Hematopoietic multipotent progenitor cell treated with erythropoietin and hydrocortisone succinate and interleukin-3 and kit ligand, for 17 days (in vitro differentiated cells): Measurements from ENCODE around the gene LSM11.
"Not testable (repeated sequence)": the region's sequence is repeated elsewhere in the genome, so short reads cannot be mapped to it uniquely, and the experiment has no call there.

Experiments used
- DNase-seq: peaks from one replicate; pipeline ENCODE4 v3.0.0-alpha.2; 2015; ENCODE audit warnings: low spot score

The LSM11 gene

GRCh38 chr5:157743163-157744050 lies at the start of gene LSM11:
LSM11 (plus strand) TSS chr5:157743712; CDS start chr5:157743751, 39 bp downstream.
- DNase-seq: peak; percentile 92

- DNase-seq: not testable (repeated sequence)
These were observed 49.7 kb upstream of the LSM11 start for GRCh38 chr5:157693816-157694215.

- not testable (repeated sequence) for DNase-seq
These were observed 47.4 kb upstream of the LSM11 start for GRCh38 chr5:157696154-157696553.

- DNase-seq: not testable (repeated sequence)
These were observed 44.8 kb upstream of the LSM11 start for GRCh38 chr5:157698674-157699073.

- DNase-seq: no peak
These were observed 39.8 kb upstream of the LSM11 start for GRCh38 chr5:157703736-157704135.

GRCh38 chr5:157708866-157709265 lies 34.6 kb upstream of the LSM11 start:
- DNase-seq: no peak

GRCh38 chr5:157709346-157709745 lies 34.2 kb upstream of the LSM11 start:
- DNase-seq: no peak

- DNase-seq: no peak
These were observed 33.1 kb upstream of the LSM11 start for GRCh38 chr5:157710431-157710830.

GRCh38 chr5:157710882-157711281 lies 32.6 kb upstream of the LSM11 start:
- no peak for DNase-seq

GRCh38 chr5:157713830-157714595 lies 29.5 kb upstream of the LSM11 start:
- no peak for DNase-seq

GRCh38 chr5:157714596-157714864 lies 29.0 kb upstream of the LSM11 start:
- no peak for DNase-seq

GRCh38 chr5:157718519-157718918 lies 25.0 kb upstream of the LSM11 start:
- peak; percentile 85 for DNase-seq

GRCh38 chr5:157719245-157719644 lies 24.3 kb upstream of the LSM11 start:
- DNase-seq: no peak

- DNase-seq: no peak
These were observed 22.4 kb upstream of the LSM11 start for GRCh38 chr5:157721159-157721558.

GRCh38 chr5:157722895-157723294 lies 20.6 kb upstream of the LSM11 start:
- not testable (repeated sequence) for DNase-seq

GRCh38 chr5:157726607-157727006 lies 16.9 kb upstream of the LSM11 start:
- not testable (repeated sequence) for DNase-seq

GRCh38 chr5:157727858-157728257 lies 15.7 kb upstream of the LSM11 start:
- not testable (repeated sequence) for DNase-seq

- no peak for DNase-seq
These were observed 13.7 kb upstream of the LSM11 start for GRCh38 chr5:157729858-157730257.

GRCh38 chr5:157730900-157731271 lies 12.6 kb upstream of the LSM11 start:
- DNase-seq: no peak

- DNase-seq: peak; percentile 99
These were observed 12.0 kb upstream of the LSM11 start, which contains the start of gene THG1L for GRCh38 chr5:157731272-157732129. THG1L (plus strand) TSS chr5:157731420; CDS start chr5:157731441, 21 bp downstream.

GRCh38 chr5:157732130-157732514 lies 11.4 kb upstream of the LSM11 start:
- DNase-seq: no peak

GRCh38 chr5:157732596-157733262 lies 10.8 kb upstream of the LSM11 start:
- peak; percentile 52 for DNase-seq
